HUDEP-2 (cell line): ENCODE results near the gene NR1D1.
"Not testable (repeated sequence)": the region's sequence is repeated elsewhere in the genome, so short reads cannot be mapped to it uniquely, and the experiment has no call there.

ENCODE experiments used
- DNase-seq, 76 experiments: peaks; one replicate each; lab custom pipeline; 2025; ENCODE audit not compliant: unreplicated experiment in 76 of 76; lab: John Stamatoyannopoulos, UW

Gene NR1D1

GRCh38 chr17:40100419-40100668, at the start of gene NR1D1:
TSS of gene NR1D1 (minus strand) at chr17:40100589. CDS start at chr17:40100094, 495 bp downstream.
- DNase-seq = no peak

- DNase-seq = no peak
Observed at GRCh38 chr17:40148527-40148926, 48.1 kb upstream of the NR1D1 start.

DNA sequence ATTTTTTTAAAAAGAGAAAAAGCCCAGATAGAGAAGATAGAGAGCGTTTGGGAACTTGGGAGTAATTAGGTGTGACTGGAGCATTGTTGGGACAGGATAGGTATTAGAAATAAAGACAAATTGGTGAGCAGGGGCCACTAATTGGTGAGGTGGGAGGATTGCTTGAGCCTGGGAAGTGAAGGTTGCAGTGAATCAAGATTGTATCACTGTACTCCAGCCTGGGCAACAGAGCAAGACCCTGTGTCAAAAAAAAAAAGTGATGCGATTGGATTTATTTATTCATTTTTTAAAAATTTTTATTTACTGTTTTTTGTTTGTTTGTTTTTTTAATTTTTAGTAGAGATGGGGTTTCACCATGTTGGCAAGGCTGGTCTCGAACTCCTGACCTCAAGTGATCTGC, 45.1 kb upstream of the NR1D1 start:
- no peak for DNase-seq

DNA sequence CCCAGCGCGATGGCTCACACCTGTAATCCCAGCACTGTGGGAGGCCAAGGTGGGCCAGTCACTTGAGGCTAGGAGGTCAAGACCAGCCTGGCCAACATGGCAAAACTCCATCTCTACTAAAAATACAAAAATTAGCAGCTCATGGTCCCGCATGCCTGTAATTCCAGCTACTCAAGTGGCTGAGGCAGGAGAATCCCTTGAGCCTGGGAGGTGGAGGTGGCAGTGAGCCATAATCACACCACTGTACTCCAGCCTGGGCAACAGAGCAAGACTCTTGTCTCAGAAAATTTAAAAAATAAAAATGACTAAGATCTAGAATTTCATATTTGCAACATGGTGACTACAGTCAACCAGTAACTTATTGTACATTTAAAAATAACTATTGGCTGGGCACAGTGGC, 42.8 kb upstream of the NR1D1 start:
- DNase-seq = not testable (repeated sequence)

GRCh38 chr17:40139566-40140058, 39.2 kb upstream of the NR1D1 start:
- peak in 8 of 76 experiments; percentile 19 to 57 (median 46) for DNase-seq

- DNase-seq = no peak
Observed at GRCh38 chr17:40135817-40136216, 35.4 kb upstream of the NR1D1 start.

DNA sequence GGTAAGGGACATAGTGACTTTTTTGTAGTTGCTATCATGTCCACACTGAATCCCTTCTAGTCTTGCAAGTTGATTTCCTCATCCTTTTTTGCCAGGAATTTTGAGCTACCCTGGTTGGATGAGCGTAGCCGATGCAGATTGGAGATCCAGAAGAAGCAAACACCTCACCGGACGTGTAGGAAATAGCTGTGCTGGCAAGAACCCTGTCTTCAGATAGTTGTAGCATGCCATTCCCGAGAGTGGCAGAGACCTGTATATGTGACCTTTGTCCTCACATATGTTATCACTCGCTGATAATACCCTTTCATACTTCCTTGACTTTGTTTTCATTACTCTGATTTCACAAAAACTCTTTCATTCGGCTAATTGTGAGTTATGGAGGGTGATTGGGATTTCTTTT, 33.8 kb upstream of the NR1D1 start:
- no peak for DNase-seq

- DNase-seq = no peak
Observed at GRCh38 chr17:40130352-40131042, 30.1 kb upstream of the NR1D1 start.

GRCh38 chr17:40129498-40129897, 29.1 kb upstream of the NR1D1 start:
- peak in 1 of 76 experiments; percentile 4 for DNase-seq

GRCh38 chr17:40124279-40125141, 24.1 kb upstream of the NR1D1 start:
- peak in 3 of 76 experiments; percentile 2 to 10 (median 5) for DNase-seq

DNA sequence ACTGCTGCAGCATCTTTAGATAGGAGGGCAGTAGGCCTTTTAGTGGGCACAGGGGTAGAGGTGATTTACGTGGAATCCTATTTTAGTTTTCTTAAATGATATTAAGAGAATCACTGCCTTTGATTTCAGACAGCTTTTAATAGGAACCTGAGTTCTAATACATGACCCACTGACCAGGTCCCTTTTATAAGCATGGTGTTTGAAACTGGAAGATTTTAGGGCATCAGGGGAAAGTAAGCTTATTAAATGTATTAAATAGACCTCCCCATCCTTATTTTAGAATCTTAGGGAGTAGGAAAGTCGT, 23.4 kb upstream of the NR1D1 start:
- DNase-seq = no peak

DNA sequence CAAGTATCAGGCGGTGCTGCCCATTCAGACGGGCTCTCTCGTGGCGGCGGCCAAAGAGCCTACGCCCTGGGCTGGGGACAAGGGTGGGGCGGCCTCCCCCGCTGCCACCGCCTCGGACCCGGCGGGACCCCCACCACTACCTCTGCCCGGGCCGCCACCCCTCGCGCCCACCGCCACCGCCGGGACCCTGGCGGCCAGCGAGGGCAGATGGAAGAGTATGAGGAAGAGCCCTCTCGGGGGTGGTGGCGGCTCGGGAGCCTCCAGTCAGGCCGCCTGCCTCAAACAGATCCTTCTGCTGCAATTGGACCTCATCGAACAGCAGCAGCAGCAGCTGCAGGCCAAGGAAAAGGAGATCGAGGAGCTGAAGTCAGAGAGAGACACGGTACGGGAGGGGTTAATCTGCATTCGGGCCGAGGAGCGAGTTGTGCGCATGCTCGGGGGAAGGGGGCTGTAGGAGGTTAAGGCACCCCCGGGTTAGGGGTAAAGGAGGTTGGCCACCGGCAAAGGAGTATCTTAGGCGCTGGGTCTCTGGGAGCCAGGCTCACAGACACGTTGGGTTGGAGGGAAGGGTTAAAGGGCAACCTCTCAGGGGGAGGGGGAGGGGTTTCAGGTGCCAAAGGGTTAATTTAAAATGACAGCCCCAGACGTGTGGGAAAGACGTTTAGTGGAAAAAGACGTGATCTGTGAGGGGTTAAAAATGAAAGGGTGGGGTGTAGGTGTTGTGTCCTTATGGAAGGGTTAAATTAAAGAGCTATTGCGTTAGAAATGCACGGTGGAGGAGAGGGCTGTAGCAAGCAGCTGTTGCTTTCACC, 22.8 kb upstream of the NR1D1 start:
- peak in 25 of 76 experiments; percentile 9 to 55 (median 23) for DNase-seq

DNA sequence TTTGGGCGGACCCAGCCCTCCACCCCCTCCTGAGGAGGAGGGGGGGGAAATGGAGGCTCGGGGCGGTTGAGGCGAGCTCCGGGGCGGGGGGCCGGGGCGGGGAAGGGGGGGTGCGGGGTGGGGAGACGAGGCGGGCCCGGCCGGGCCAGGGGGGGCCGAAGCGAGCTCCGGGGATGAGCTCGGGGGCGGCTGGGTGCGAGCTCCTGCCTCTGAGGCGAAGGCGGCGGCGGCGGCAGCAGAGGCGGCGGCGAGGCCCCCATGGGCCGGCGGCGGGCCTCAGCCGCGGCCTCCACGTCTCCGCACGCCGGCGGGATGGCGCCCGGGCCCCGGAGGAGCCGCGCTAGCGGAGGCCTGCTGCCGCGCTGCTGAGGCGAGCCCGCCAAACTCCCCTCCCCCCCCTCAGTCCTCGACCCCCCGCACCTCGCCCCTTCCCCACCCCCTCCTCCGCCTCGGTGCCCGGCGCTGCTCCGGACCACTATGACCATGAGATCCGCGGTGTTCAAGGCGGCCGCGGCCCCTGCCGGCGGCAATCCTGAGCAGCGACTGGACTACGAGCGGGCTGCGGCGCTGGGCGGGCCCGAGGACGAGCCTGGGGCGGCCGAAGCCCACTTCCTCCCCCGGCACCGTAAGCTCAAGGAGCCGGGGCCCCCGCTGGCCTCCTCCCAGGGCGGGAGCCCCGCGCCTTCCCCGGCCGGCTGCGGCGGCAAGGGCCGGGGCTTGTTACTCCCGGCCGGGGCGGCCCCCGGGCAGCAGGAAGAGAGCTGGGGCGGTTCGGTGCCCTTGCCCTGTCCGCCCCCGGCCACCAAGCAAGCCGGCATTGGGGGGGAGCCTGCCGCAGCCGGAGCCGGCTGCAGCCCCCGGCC, 22.0 kb upstream of the NR1D1 start:
- peak in 22 of 76 experiments; percentile 13 to 71 (median 34) for DNase-seq

DNA sequence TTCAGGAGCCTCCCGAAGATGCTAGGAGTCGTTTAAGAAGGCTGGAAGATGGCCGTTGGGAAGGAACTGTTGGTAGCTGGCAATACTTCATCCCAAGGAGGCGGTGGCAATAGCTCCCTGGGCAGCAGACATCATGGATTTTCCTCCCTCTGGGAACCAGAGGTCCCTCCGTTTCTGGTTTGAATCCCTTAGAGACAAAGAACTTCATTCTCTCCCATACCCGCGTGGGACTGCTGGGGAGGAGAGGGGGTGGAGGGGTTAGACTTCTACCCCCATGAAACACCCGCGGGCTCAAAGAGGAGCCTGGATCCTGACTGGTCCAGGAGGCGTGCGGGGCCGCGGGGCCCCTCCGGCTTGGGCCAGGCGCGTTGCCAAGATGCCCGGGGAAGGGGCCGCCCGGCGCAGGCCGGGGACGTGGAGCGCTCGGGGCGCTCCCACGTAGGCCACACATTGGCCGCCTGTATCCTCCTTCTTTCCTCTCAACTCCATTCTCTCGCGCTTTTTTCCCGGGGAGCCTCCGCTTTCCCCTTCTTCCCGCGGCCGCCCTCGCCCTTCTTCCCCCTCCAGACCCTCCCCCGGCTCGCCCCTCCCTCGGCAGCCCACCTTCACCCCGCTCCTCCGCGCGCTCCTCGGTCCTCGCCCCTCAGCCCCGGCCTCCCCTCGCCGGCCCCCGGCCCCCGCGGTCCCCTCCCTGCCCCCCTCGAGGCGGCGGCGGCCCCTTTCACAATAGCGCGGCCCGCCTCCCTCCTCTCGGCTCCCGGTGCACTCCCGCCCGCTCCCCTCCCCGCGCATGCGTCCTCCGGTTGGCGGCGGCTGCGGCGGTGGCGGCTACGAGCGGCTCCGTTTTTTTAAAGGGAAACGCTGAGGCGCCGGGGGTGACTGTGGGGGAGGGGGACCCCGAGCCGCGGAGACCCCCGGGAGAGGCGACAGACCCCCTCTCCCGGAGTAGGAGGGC, 21.1 kb upstream of the NR1D1 start, which contains the start of gene MSL1:
Gene MSL1, plus strand, starts transcription at position 791 of the 955 bp plus-strand sequence. CDS start 642 bp downstream, outside the sequence.
- peak in 65 of 76 experiments; percentile 15 to 77 (median 58) for DNase-seq

GRCh38 chr17:40115101-40115436, 14.7 kb upstream of the NR1D1 start:
- DNase-seq = no peak

DNA sequence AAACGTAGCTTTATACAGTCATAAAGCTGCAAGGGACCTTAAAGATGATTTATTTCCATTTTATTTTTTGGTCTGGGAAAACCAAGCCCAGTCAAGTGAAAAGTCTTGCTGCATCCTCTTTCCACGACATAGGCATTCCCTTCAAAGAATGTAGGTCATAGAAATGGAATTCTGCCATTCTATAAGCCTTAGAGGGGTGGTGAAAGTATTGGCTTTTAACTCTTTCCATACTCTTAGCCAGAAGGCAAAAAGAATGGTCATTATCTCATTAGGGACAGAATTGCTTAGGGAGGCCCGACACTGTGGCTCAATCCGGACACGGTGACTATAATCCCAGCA, 13.5 kb upstream of the NR1D1 start:
- DNase-seq = no peak

- DNase-seq = peak in 74 of 76 experiments; percentile 42 to 97 (median 90)
Observed at GRCh38 chr17:40113110-40113906, 12.9 kb upstream of the NR1D1 start.

DNA sequence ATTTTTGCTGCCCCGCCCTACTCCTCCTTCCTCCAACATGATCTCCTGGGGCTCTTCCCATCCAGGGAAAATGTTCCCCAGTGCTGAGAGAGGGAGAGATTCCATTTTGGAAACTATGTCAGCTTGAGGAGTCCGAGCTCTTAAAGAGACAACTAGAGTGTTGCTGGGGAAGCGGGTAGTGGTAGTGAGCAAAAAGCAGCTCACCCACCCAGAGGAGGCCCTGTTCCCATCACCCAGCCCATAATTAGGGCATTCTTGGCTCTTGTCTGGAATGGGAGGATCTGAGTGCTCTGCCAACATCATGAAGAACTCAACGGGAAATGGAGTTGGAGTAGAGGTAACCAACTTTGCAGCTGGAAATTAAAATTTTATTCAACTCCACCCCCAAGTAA, 12.3 kb upstream of the NR1D1 start:
- no peak for DNase-seq
